ENCODE results near the gene FHOD3. TPM values are rescaled to one million over a fixed set of nuclear protein-coding genes. Genes with fewer than 3 reads are reported as not detected.
"Not testable (repeated sequence)": the region's sequence is repeated elsewhere in the genome, so short reads cannot be mapped to it uniquely, and the experiment has no call there.

The FHOD3 gene
- total and polyA plus RNA-seq, 4 donors = 0.57 to 1.3 (median 1.2) TPM; not detected in 1

DNA sequence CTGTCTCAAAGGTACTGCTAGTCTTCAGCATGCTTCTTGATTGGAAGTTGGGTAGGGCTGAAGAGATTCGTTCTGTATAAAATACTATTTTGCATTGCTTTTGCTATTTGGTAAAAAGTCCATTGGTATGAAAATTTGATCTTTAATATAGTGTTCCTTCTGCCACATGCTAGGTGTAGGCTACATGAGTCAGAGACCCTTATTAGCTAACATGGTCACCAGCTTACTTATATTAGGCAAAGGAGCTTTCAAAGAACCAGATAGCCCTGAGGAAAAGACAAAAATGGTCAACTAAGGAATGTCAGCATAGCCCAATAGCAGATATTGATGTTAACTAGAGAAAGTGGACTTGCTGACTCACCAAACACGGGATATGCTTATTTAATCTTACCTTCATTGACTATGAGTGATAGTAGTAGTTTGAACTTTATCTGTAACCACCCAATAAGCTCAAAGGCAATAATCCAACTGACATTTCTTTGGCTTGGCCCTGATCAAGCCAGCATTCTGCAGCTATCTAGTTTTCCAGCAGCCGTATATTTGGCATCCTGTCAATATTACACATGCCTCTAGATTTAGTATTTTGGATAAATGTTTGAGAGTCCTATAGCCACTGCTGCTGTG, 421.3 kb downstream of the FHOD3 start:
- DNase-seq (ENCODE audit: low spot score) = no peak
- no peak overlapping the region for H3K4me3 ChIP-seq (ENCODE audit: low read depth in 1 of 3, low read length in 3 of 3)
- H3K4me1 ChIP-seq (ENCODE audit: control insufficient read depth in 4 of 4, insufficient read depth in 4 of 4, low read length in 3 of 4) = no peaks in the 10 kb centered on the region
- no peak overlapping the region for H3K27ac ChIP-seq (ENCODE audit: low read depth in 1 of 2, low read length in 2 of 2)
- H3K9ac ChIP-seq (ENCODE audit: low read depth in 1 of 2, low read length in 2 of 2) = no peak overlapping the region
- H3K27me3 ChIP-seq (ENCODE audit: control insufficient read depth in 4 of 4, insufficient read depth in 4 of 4, low read length in 3 of 4) = no peaks in the 10 kb centered on the region
- no peaks in the 10 kb centered on the region for H3K9me3 ChIP-seq (ENCODE audit: control insufficient read depth in 4 of 4, low read length in 3 of 4)
- TF ChIP-seq YY1 (IDR thresholded peaks at IDR 0.05) = no peak
- no peak for TF ChIP-seq SP1 (IDR thresholded peaks at IDR 0.05)
- no peak for TF ChIP-seq TAF1 (conservative IDR thresholded peaks at IDR 0.05)
- TF ChIP-seq RXRA (IDR thresholded peaks at IDR 0.05) = no peak
- TF ChIP-seq FOXA2 (IDR thresholded peaks at IDR 0.05) = no peak
- no peak for TF ChIP-seq JUND (IDR thresholded peaks at IDR 0.05)
- H3K36me3 ChIP-seq (ENCODE audit: control insufficient read depth in 4 of 4, insufficient read depth in 3 of 4, low read depth in 1 of 4, low read length in 3 of 4) = no peaks in the 10 kb centered on the region
- 64% methylated on average over 3 of the region's 3 CpGs for WGBS

GRCh38 chr18:36719630-36720029, 422.1 kb downstream of the FHOD3 start:
- Histone ChIP-seq H3K9me3 (ENCODE audit: control insufficient read depth in 4 of 4, low read length in 3 of 4) (no peaks in the 10 kb centered on the region), H3K4me3 (ENCODE audit: low read depth in 1 of 3, low read length in 3 of 3) (no peak overlapping the region), H3K4me1 (ENCODE audit: control insufficient read depth in 4 of 4, insufficient read depth in 4 of 4, low read length in 3 of 4) (no peaks in the 10 kb centered on the region), H3K36me3 (ENCODE audit: control insufficient read depth in 4 of 4, insufficient read depth in 3 of 4, low read depth in 1 of 4, low read length in 3 of 4) (no peaks in the 10 kb centered on the region), H3K27me3 (ENCODE audit: control insufficient read depth in 4 of 4, insufficient read depth in 4 of 4, low read length in 3 of 4) (no peaks in the 10 kb centered on the region), H3K27ac (ENCODE audit: low read depth in 1 of 2, low read length in 2 of 2) (no peak overlapping the region), H3K9ac (ENCODE audit: low read depth in 1 of 2, low read length in 2 of 2) (no peak overlapping the region)
- TF ChIP-seq, protein P1, sequence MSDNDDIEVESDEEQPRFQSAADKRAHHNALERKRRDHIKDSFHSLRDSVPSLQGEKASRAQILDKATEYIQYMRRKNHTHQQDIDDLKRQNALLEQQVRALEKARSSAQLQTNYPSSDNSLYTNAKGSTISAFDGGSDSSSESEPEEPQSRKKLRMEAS (IDR thresholded peaks at IDR 0.05) = no peak
- no peak for TF ChIP-seq GABPA (IDR thresholded peaks at IDR 0.05 in 1 of 2, conservative IDR thresholded peaks at IDR 0.05 in 1 of 2)
- no peak for TF ChIP-seq ATF3 (IDR thresholded peaks at IDR 0.05)
- no peak for TF ChIP-seq SP1 (IDR thresholded peaks at IDR 0.05)
- TF ChIP-seq, protein P2, sequence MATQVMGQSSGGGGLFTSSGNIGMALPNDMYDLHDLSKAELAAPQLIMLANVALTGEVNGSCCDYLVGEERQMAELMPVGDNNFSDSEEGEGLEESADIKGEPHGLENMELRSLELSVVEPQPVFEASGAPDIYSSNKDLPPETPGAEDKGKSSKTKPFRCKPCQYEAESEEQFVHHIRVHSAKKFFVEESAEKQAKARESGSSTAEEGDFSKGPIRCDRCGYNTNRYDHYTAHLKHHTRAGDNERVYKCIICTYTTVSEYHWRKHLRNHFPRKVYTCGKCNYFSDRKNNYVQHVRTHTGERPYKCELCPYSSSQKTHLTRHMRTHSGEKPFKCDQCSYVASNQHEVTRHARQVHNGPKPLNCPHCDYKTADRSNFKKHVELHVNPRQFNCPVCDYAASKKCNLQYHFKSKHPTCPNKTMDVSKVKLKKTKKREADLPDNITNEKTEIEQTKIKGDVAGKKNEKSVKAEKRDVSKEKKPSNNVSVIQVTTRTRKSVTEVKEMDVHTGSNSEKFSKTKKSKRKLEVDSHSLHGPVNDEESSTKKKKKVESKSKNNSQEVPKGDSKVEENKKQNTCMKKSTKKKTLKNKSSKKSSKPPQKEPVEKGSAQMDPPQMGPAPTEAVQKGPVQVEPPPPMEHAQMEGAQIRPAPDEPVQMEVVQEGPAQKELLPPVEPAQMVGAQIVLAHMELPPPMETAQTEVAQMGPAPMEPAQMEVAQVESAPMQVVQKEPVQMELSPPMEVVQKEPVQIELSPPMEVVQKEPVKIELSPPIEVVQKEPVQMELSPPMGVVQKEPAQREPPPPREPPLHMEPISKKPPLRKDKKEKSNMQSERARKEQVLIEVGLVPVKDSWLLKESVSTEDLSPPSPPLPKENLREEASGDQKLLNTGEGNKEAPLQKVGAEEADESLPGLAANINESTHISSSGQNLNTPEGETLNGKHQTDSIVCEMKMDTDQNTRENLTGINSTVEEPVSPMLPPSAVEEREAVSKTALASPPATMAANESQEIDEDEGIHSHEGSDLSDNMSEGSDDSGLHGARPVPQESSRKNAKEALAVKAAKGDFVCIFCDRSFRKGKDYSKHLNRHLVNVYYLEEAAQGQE (IDR thresholded peaks at IDR 0.05) = no peak
- no peak for TF ChIP-seq CTCF (IDR thresholded peaks at IDR 0.05; ENCODE audit: low read depth, low read length, missing input control)
- no peak for TF ChIP-seq YY1 (IDR thresholded peaks at IDR 0.05)
- no peak for DNase-seq (ENCODE audit: low spot score)
- 49% methylated on average over 2 of the region's 2 CpGs for WGBS

DNA sequence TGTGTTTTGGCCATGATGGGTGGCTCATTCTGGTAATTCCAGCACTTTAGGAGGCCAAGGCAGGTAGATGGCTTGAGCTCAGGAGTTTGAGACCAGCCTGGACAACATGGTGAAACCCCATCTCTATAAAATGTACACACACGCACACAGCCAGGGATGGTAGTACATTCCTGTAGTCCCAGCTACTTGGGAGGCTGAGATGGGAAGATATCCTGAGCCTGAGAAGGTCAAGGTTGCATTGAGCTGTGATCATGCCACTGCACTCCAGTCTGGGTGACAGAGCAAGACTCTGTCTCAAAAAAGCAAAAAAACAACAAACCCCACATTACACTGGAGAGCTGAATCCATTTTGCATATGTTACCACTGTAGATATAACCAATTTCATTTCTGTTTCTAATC, 423.8 kb downstream of the FHOD3 start:
- 88% methylated on average over 1 of the region's 1 CpG for WGBS
- not testable (repeated sequence) for DNase-seq (ENCODE audit: low spot score); H3K27me3 ChIP-seq (ENCODE audit: control insufficient read depth in 4 of 4, insufficient read depth in 4 of 4, low read length in 3 of 4); H3K27ac ChIP-seq (ENCODE audit: low read depth in 1 of 2, low read length in 2 of 2); H3K9me3 ChIP-seq (ENCODE audit: control insufficient read depth in 4 of 4, low read length in 3 of 4); H3K4me3 ChIP-seq (ENCODE audit: low read depth in 1 of 3, low read length in 3 of 3); H3K36me3 ChIP-seq (ENCODE audit: control insufficient read depth in 4 of 4, insufficient read depth in 3 of 4, low read depth in 1 of 4, low read length in 3 of 4); H3K9ac ChIP-seq (ENCODE audit: low read depth in 1 of 2, low read length in 2 of 2); H3K4me1 ChIP-seq (ENCODE audit: control insufficient read depth in 4 of 4, insufficient read depth in 4 of 4, low read length in 3 of 4)
